DOHH2 (cell line): ENCODE measurements around the gene DCAF10.

Source experiments
- EZH2phosphoT487 ChIP-seq: fragments of 200-600 bp; sonication (generic); IDR thresholded peaks from 2 replicates; pipeline ENCODE4 v1.6.1; 2017; ENCODE audit warnings: borderline replicate concordance, mild to moderate bottlenecking, antibody characterized with exemption, low read length, moderate library complexity, mixed read lengths
- TF ChIP-seq, protein P1 (sequence below): fragments of 200-600 bp; sonication (generic); IDR thresholded peaks from one replicate; pipeline ENCODE4 v1.5.1; 2014; ENCODE audit warnings: antibody characterized with exemption, mild to moderate bottlenecking, low read depth, low read length; ENCODE audit not compliant: poor library complexity, severe bottlenecking

DNA sequence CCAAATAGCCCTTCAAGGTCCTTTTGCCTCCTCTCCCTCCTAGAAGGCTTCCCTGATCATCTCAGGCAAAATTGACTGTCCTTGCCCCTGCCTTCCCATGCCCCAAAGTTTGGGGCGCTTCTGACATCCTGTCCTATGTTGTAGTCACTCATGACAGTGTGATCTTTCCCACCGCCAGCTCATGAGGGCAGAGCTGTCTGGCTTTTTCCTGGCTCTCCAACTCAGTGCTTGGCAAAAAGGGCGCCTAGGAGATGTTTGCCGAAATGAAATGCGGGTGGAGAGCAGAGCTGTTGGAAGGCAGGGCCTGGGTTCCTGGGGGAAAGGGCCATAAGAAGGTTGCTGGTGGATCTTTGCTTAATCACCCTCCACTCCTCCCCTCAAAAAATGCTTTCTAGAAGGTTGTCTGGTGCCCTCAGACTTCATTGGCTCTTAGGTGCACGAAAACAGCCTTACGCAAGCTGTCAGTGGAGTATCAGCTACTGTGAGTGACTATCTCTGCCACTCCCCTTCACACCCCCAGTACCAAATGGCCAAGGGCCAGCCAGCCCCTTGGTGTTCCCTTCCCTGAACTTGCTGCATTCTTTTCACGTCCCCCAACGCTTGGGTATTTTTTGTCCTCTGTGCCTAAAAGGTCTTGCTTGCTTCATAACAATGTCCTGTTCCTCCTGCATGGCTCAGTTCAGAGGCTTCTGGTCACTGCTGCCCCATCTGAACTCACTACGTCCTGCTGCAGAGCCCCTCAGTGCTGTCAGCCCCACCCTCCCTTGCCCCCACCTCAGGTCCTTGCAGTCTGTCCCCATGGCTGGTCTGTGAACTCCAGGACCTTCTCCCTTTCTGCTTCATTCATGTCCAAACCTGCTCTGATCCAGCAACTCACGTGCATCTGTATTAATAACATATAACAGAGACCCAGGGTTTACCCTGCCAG lies 106.0 kb downstream of the DCAF10 start:
- TF ChIP-seq, protein P1, sequence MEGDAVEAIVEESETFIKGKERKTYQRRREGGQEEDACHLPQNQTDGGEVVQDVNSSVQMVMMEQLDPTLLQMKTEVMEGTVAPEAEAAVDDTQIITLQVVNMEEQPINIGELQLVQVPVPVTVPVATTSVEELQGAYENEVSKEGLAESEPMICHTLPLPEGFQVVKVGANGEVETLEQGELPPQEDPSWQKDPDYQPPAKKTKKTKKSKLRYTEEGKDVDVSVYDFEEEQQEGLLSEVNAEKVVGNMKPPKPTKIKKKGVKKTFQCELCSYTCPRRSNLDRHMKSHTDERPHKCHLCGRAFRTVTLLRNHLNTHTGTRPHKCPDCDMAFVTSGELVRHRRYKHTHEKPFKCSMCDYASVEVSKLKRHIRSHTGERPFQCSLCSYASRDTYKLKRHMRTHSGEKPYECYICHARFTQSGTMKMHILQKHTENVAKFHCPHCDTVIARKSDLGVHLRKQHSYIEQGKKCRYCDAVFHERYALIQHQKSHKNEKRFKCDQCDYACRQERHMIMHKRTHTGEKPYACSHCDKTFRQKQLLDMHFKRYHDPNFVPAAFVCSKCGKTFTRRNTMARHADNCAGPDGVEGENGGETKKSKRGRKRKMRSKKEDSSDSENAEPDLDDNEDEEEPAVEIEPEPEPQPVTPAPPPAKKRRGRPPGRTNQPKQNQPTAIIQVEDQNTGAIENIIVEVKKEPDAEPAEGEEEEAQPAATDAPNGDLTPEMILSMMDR = no peak
- no peak for TF ChIP-seq EZH2phosphoT487
